ENCODE results near the gene HMGA1.

GRCh38 chr6:34280216-34280615 lies 43.5 kb downstream of the HMGA1 start:
- no peak for TF ChIP-seq TAF1 (IDR thresholded peaks at IDR 0.05; ENCODE audit: low read depth)
- TF ChIP-seq EP300 (IDR thresholded peaks at IDR 0.05; ENCODE audit: borderline replicate concordance) = no peak
- TF ChIP-seq RAD21 (IDR thresholded peaks at IDR 0.05; ENCODE audit: low read depth) = no peak
- TF ChIP-seq MAX (IDR thresholded peaks at IDR 0.05) = no peak
- no peak for TF ChIP-seq YY1 (IDR thresholded peaks at IDR 0.05; ENCODE audit: low read depth)
- TF ChIP-seq REST (IDR thresholded peaks at IDR 0.05; ENCODE audit: low read depth) = no peak
- no peak for TF ChIP-seq EGR1 (IDR thresholded peaks at IDR 0.05)
- no peak for TF ChIP-seq ZBTB7A (IDR thresholded peaks at IDR 0.05; ENCODE audit: low read depth)
- no peak for TF ChIP-seq FOXM1 (IDR thresholded peaks at IDR 0.05; ENCODE audit: borderline replicate concordance, low read depth)
- no peak for TF ChIP-seq TEAD4 (IDR thresholded peaks at IDR 0.05)
- TF ChIP-seq TCF12 (IDR thresholded peaks at IDR 0.05; ENCODE audit: low read depth) = no peak
- TF ChIP-seq CEBPB (IDR thresholded peaks at IDR 0.05) = no peak
- TF ChIP-seq NFIC (IDR thresholded peaks at IDR 0.05) = no peak
